SK-N-MC (cell line): ENCODE measurements around the gene SNX2.

Experiments
- EZH2 ChIP-seq: fragments of 200-600 bp; sonication (generic); IDR thresholded peaks from one replicate; pipeline ENCODE4 v1.6.1; 2017; ENCODE audit warnings: antibody characterized with exemption
- FOXP2 ChIP-seq: optimal IDR thresholded peaks from 2 replicates; pipeline ENCODE3; 2011; ENCODE audit warnings: mild to moderate bottlenecking, moderate library complexity; ENCODE audit not compliant: insufficient read depth; ENCODE audit errors: extremely low read length, control extremely low read depth
- POLR2AphosphoS5 ChIP-seq: IDR thresholded peaks from 2 replicates; pipeline ENCODE4 v1.6.1; 2012; ENCODE audit warnings: mild to moderate bottlenecking, low read depth, low read length, borderline replicate concordance

DNA sequence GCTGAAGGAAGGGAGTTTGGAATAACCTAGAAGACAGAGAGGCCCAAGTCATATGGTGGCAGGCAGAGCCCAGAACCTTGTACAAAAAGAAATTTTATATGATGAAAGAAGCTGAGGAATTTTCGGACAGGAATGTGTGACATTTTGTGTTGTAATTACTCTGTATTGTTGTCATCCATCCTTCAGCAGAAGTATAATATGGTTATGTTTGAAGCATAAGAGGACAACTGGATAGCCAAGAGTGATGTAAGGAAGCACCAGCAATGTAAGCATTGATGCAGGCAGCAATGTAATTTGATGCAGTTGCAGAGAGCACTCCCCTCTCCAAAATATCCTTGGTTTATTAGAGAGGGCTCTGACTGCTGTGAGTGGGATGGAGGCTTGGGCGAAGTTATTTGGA lies 19.1 kb upstream of the SNX2 start:
- TF ChIP-seq EZH2 = no peak
- TF ChIP-seq POLR2AphosphoS5 = no peak
- TF ChIP-seq FOXP2 = no peak
